22Rv1 (cell line): ENCODE data around the gene POLG.

Source experiments
- CTCF ChIP-seq: fragments of 450-650 bp; IDR thresholded peaks from 2 replicates; pipeline ENCODE4 v1.5.1; 2017; ENCODE audit warnings: mild to moderate bottlenecking
- ZFX ChIP-seq: fragments of 450-650 bp; IDR thresholded peaks from 2 replicates; pipeline ENCODE4 v1.6.1; 2017; ENCODE audit warnings: antibody characterized with exemption, borderline replicate concordance

DNA sequence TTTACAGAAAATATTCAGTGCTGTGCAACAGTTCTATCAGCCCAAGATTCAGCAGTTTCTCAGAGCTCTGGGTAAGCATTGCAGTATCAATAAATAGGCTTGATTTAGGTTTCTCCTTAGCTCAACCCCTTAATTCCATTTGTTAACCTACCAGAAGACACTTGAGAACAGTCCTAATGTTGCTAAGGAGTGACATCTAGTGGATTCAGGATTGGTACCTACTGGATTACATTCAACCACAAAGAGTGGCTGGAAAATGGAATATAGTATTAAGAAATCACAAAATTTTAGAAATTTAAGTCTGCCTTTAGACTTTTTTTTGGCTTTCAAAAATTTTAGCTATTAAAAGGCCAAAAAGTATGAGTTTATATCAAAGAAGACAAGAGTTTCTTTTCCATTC is 34.7 kb downstream of the POLG start:
- TF ChIP-seq CTCF (peak; percentile 12; the same call in 1 of the 2 replicates), ZFX (no peak)
